Right atrium auricular region (tissue), 2 donors: ENCODE data around the gene MCC. TPM values are rescaled to one million over a fixed set of nuclear protein-coding genes. Genes with fewer than 3 reads are reported as not detected.

Source experiments
- DNase-seq: peaks from one replicate; pipeline ENCODE4 v3.0.0-alpha.2; 2019; ENCODE audit warnings: low spot score
- H3K27ac ChIP-seq, 2 donors: fragments of 200-600 bp; sonication (generic); 1 replicate in 1 of 2; 2 replicates in 1 of 2; pipeline ENCODE4 v1.5.1; 2016 to 2019
- H3K27me3 ChIP-seq, 2 donors: fragments of 200-600 bp; sonication (generic); one replicate each; pipeline versions ENCODE4 v1.5.1 to v1.6.0; 2017 to 2019
- H3K36me3 ChIP-seq: fragments of 200-600 bp; sonication (generic); one replicate; pipeline ENCODE4 v1.5.1; 2016
- H3K4me1 ChIP-seq, 2 donors: fragments of 200-600 bp; sonication (generic); one replicate each; pipeline versions ENCODE4 v1.5.1 to v1.6.0; 2017 to 2019
- H3K4me3 ChIP-seq, 2 donors: fragments of 200-600 bp; sonication (generic); 1 replicate in 1 of 2; 2 replicates in 1 of 2; pipeline ENCODE4 v1.5.1; 2017 to 2019; ENCODE audit warnings: mild to moderate bottlenecking in 1 of 2, moderate library complexity in 1 of 2
- H3K9me3 ChIP-seq, 2 donors: fragments of 200-600 bp; sonication (generic); one replicate each; pipeline ENCODE4 v1.5.1; 2019
- total RNA-seq, 2 donors: library from RNA; depleted of rRNA; stranded (reverse); fragments of >200 nt; gene quantifications; one replicate each; pipeline ENCODE4 v1.1.0, GENCODE V29; 2016
- TF ChIP-seq, protein P1 (sequence below), 2 donors: fragments of 200-600 bp; sonication (generic); IDR thresholded peaks; one replicate each; pipeline ENCODE4 v1.5.1; 2019; ENCODE audit warnings: antibody characterized with exemption in 2 of 2

MCC gene
- total RNA-seq, 2 donors from 2014 or later: 28.8 to 31.7 TPM

- H3K36me3 ChIP-seq: no peaks in the 10 kb centered on the region
- H3K9me3 ChIP-seq: no peaks in the 10 kb centered on the region
- TF ChIP-seq, protein P1, sequence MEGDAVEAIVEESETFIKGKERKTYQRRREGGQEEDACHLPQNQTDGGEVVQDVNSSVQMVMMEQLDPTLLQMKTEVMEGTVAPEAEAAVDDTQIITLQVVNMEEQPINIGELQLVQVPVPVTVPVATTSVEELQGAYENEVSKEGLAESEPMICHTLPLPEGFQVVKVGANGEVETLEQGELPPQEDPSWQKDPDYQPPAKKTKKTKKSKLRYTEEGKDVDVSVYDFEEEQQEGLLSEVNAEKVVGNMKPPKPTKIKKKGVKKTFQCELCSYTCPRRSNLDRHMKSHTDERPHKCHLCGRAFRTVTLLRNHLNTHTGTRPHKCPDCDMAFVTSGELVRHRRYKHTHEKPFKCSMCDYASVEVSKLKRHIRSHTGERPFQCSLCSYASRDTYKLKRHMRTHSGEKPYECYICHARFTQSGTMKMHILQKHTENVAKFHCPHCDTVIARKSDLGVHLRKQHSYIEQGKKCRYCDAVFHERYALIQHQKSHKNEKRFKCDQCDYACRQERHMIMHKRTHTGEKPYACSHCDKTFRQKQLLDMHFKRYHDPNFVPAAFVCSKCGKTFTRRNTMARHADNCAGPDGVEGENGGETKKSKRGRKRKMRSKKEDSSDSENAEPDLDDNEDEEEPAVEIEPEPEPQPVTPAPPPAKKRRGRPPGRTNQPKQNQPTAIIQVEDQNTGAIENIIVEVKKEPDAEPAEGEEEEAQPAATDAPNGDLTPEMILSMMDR (IDR thresholded peaks at IDR 0.05): no peak
- peaks cover 0 to 5% of the 10 kb centered on the region in 2 donors for H3K4me1 ChIP-seq
- DNase-seq: no peak
- no peaks in the 10 kb centered on the region for H3K27me3 ChIP-seq
- no peak overlapping the region for H3K27ac ChIP-seq
- H3K4me3 ChIP-seq: no peak overlapping the region
Observed at GRCh38 chr5:113378081-113378480, 110.2 kb downstream of the MCC start.

GRCh38 chr5:113376640-113377039 lies 111.6 kb downstream of the MCC start:
- Histone ChIP-seq H3K9me3 (no peaks in the 10 kb centered on the region), H3K27me3 (no peaks in the 10 kb centered on the region), H3K4me1 (peaks cover 0 to 5% of the 10 kb centered on the region in 2 donors), H3K36me3 (no peaks in the 10 kb centered on the region), H3K27ac (no peak overlapping the region), H3K4me3 (no peak overlapping the region)
- no peak for DNase-seq
- TF ChIP-seq, protein P1 (IDR thresholded peaks at IDR 0.05): no peak

DNA sequence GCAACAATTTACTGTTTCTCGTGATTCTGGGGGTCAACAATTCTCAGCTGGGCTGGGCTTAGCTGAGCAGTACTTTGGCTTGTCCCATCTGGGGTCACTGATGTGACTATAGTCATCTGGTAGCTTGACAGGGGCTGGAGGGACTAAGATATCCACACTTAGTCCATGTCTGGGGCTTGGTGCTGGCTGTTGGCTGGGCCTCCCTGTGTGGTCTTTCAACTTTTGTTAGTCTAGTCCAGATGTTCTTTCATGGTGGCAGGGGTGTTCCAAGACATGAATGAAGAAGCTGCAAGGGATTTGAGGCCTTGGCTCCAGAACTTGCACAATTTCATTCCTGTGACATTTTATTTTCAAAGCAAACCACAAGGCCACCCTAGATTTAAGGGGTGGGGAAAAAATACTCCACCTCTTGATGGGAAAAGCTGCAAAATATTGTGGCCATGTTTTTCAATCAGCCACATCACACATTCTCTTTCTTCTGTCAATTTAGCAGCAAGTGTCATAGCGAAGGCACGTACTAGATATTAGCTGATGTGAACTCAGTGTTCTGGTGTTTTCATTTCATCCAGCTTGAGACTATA lies 112.7 kb downstream of the MCC start:
- Histone ChIP-seq H3K4me3 (no peak overlapping the region), H3K27ac (peak overlapping the region in 1 of 2 donors; percentile 11), H3K4me1 (no peaks in the 10 kb centered on the region), H3K27me3 (no peaks in the 10 kb centered on the region), H3K9me3 (no peaks in the 10 kb centered on the region), H3K36me3 (no peaks in the 10 kb centered on the region)
- TF ChIP-seq, protein P1 (IDR thresholded peaks at IDR 0.05): no peak
- DNase-seq: no peak

- no peaks in the 10 kb centered on the region for H3K27me3 ChIP-seq
- TF ChIP-seq, protein P1 (IDR thresholded peaks at IDR 0.05): no peak
- no peak for DNase-seq
- no peaks in the 10 kb centered on the region for H3K36me3 ChIP-seq
- no peak overlapping the region for H3K4me3 ChIP-seq
- no peaks in the 10 kb centered on the region for H3K4me1 ChIP-seq
- H3K9me3 ChIP-seq: no peaks in the 10 kb centered on the region
- no peak overlapping the region for H3K27ac ChIP-seq
Observed at GRCh38 chr5:113373426-113373825, 114.8 kb downstream of the MCC start.

DNA sequence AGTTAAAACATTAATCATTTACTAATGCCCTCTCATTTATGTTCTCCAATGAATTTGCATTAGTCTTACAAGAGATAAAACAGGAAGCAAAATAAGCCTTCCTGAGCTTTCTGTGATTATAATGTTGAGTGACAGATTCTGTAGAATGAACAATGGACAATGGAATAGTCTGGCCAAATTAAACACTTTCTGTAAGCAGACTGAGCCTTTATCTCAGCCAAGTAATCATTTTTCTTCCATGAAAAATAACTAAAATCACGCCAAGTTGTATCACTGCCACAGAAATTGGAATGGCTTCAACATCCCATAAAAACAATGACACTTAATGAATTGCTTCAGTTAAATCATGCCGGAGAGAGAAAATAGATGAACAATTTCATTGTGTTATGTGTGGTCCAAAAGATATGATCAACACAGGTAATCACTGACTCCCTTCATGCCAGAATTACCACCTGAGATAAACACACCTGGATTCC lies 116.5 kb downstream of the MCC start:
- no peaks in the 10 kb centered on the region for H3K4me1 ChIP-seq
- no peak overlapping the region for H3K4me3 ChIP-seq
- TF ChIP-seq, protein P1 (IDR thresholded peaks at IDR 0.05): no peak
- DNase-seq: no peak
- H3K36me3 ChIP-seq: no peaks in the 10 kb centered on the region
- no peaks in the 10 kb centered on the region for H3K27me3 ChIP-seq
- no peak overlapping the region for H3K27ac ChIP-seq
- H3K9me3 ChIP-seq: no peaks in the 10 kb centered on the region

- H3K4me3 ChIP-seq: no peak overlapping the region
- no peaks in the 10 kb centered on the region for H3K36me3 ChIP-seq
- H3K27ac ChIP-seq: no peak overlapping the region
- no peaks in the 10 kb centered on the region for H3K27me3 ChIP-seq
- H3K9me3 ChIP-seq: peaks cover 0 to 10% of the 10 kb centered on the region in 2 donors
- TF ChIP-seq, protein P1 (IDR thresholded peaks at IDR 0.05): no peak
- no peak for DNase-seq
- no peaks in the 10 kb centered on the region for H3K4me1 ChIP-seq
Observed at GRCh38 chr5:113367586-113367985, 120.7 kb downstream of the MCC start.
